ENCODE measurements around the gene WWTR1. TPM values are rescaled to one million over a fixed set of nuclear protein-coding genes. Genes with fewer than 3 reads are reported as not detected.

The WWTR1 gene
- total and polyA plus RNA-seq, 2 experiments from 2014 or later = 54.8 to 69.1 TPM

DNA sequence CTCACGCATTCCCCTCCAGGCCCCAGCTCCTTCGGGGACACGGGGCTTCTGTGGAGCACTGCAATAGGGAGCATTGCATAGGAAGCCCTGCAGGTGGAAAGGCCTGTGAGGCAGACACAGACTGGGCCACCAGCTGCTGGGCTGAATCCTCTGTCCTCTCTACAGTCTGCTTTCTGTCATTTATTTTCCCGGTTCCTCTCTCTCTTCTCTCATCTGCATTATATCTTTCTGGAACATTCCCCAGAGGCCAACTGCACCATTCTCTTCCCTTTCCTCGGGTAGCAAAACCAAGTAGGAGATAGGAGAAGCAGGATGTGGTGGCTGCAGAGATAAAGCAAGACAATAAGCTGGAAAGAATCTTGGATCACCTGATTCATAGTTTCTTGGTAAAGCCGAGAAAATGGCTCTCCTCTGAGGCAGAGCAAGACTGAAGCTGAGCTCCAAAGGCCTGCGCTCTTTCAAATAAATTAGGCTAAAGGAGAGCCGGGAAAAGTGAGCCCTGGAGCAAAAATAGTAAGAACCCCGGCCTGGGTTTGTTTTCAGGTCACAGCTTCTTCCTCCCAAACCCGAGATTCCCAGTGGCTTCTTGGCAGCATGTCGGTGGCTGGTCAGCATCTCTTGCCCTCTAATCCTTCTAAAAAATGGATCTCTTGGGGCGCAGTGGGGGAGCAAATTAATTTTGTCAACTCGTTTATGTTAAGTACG is 178.1 kb downstream of the WWTR1 start:
- Histone ChIP-seq H3K4me3 (no peak overlapping the region), H3K36me3 (no peaks in the 10 kb centered on the region), H3K9me3 (ENCODE audit: low read depth) (no peaks in the 10 kb centered on the region), H3K27me3 (no peaks in the 10 kb centered on the region), H3K27ac (no peak overlapping the region), H3K4me1 (ENCODE audit: low read depth) (no peaks in the 10 kb centered on the region)
- peak in 1 of 2 donors; percentile 72 for DNase-seq (ENCODE audit: low read depth in 1 of 2, low spot score in 1 of 2)
- TF ChIP-seq, protein P1, sequence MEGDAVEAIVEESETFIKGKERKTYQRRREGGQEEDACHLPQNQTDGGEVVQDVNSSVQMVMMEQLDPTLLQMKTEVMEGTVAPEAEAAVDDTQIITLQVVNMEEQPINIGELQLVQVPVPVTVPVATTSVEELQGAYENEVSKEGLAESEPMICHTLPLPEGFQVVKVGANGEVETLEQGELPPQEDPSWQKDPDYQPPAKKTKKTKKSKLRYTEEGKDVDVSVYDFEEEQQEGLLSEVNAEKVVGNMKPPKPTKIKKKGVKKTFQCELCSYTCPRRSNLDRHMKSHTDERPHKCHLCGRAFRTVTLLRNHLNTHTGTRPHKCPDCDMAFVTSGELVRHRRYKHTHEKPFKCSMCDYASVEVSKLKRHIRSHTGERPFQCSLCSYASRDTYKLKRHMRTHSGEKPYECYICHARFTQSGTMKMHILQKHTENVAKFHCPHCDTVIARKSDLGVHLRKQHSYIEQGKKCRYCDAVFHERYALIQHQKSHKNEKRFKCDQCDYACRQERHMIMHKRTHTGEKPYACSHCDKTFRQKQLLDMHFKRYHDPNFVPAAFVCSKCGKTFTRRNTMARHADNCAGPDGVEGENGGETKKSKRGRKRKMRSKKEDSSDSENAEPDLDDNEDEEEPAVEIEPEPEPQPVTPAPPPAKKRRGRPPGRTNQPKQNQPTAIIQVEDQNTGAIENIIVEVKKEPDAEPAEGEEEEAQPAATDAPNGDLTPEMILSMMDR (IDR thresholded peaks at IDR 0.05; ENCODE audit: low read depth, low read length) = no peak

DNA sequence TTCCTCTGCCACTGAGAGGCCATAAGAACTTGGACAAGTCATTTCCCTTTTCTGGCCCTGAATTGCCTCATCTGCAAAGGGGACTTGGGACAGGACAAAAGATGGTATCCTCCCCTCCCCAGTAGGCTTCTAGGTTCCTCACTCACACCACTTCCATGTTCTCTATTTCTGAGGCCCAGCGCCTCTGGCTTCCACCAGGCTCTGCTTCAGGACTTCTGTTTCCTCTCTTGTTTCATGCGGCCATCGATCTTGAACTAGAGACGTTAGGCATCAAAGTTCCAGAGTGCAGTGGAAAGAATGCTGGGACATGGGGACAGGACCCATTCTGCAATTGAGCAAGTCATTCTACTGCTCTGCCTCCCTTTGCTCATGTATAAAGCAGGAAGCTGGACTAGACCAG is 181.6 kb downstream of the WWTR1 start:
- Histone ChIP-seq H3K27ac (no peak overlapping the region), H3K4me1 (ENCODE audit: low read depth) (peaks cover 5% of the 10 kb centered on the region), H3K36me3 (no peaks in the 10 kb centered on the region), H3K4me3 (no peak overlapping the region), H3K27me3 (no peaks in the 10 kb centered on the region), H3K9me3 (ENCODE audit: low read depth) (no peaks in the 10 kb centered on the region)
- TF ChIP-seq, protein P1 (IDR thresholded peaks at IDR 0.05; ENCODE audit: low read depth, low read length) = no peak
- no peak for DNase-seq (ENCODE audit: low read depth in 1 of 2, low spot score in 1 of 2)

DNA sequence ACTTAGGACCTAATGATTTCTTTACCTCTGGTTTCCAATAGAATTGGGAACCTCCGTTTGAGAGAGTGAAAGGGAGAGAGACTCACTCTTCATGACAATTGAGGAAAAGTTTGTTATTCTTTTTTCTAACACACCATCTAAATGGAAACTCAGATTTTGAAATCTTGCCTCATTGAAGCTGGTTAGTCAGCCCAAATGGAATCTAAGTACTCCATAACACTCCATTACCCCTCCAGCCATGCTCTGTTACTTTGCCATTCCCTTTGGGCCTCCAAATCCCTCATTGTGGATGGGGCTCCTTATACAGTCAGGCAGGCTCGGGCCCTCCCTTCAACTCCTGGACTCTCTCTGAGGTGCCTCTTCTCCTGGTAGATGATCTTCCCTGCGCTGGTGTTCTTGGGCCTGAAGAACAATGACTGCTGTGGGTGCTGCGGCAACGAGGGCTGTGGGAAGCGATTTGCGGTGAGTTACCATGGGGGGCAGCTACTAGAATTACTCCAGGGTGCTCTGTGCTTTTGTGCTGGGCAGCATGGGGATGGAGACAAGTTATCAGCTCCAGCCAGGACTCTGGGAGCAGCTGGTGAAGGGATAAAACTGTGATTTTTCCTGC is 182.3 kb downstream of the WWTR1 start:
- TF ChIP-seq, protein P1 (IDR thresholded peaks at IDR 0.05; ENCODE audit: low read depth, low read length) = no peak
- Histone ChIP-seq H3K27ac (no peak overlapping the region), H3K4me3 (no peak overlapping the region)

DNA sequence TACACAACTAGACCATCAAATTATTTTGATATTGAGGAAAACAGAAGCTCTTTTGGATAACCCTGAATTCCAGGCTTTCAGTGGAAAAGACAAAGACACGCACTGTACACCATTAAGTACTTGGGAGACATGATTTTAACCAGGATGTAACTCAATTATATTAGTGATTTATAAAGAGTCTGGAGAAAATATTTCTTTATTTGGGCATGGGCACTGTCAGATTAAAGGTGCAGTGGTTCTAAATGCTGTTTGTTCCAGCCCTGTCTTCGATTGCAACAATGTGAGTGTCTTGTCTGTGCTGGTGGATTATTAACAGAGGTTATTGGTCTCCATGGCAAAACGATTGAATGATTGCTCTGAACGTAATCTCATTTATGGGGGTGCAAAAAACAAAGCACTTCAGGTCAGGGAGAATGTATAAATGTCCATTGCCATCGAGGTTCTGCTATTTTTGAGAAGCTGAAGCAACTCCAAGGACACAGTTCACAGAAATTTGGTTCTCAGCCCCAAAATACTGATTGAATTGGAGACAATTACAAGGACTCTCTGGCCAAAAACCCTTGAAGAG is 183.5 kb downstream of the WWTR1 start, which contains the start of gene TM4SF4:
Gene TM4SF4 (plus strand): TSS at position 448 of the 568 bp plus-strand sequence. CDS start 181 bp downstream, outside the sequence.
- Histone ChIP-seq H3K9me3 (ENCODE audit: low read depth) (no peaks in the 10 kb centered on the region), H3K27ac (no peak within 1 kb of the TSS), H3K4me3 (no peak within 1 kb of the TSS), H3K4me1 (ENCODE audit: low read depth) (peaks cover 5% of the 10 kb centered on the region), H3K36me3 (no peaks in the 10 kb centered on the region), H3K27me3 (no peaks in the 10 kb centered on the region)
- TF ChIP-seq, protein P1 (IDR thresholded peaks at IDR 0.05; ENCODE audit: low read depth, low read length) = no peak
- DNase-seq (ENCODE audit: low read depth in 1 of 2, low spot score in 1 of 2) = no peak

More for the DNA sequence above, 182.3 kb downstream of the WWTR1 start:
- no peaks in the 10 kb centered on the region for H3K36me3 ChIP-seq
- H3K4me1 ChIP-seq (ENCODE audit: low read depth) = peaks cover 5% of the 10 kb centered on the region
- no peak for DNase-seq (ENCODE audit: low read depth in 1 of 2, low spot score in 1 of 2)
- no peaks in the 10 kb centered on the region for H3K27me3 ChIP-seq
- H3K9me3 ChIP-seq (ENCODE audit: low read depth) = no peaks in the 10 kb centered on the region

DNA sequence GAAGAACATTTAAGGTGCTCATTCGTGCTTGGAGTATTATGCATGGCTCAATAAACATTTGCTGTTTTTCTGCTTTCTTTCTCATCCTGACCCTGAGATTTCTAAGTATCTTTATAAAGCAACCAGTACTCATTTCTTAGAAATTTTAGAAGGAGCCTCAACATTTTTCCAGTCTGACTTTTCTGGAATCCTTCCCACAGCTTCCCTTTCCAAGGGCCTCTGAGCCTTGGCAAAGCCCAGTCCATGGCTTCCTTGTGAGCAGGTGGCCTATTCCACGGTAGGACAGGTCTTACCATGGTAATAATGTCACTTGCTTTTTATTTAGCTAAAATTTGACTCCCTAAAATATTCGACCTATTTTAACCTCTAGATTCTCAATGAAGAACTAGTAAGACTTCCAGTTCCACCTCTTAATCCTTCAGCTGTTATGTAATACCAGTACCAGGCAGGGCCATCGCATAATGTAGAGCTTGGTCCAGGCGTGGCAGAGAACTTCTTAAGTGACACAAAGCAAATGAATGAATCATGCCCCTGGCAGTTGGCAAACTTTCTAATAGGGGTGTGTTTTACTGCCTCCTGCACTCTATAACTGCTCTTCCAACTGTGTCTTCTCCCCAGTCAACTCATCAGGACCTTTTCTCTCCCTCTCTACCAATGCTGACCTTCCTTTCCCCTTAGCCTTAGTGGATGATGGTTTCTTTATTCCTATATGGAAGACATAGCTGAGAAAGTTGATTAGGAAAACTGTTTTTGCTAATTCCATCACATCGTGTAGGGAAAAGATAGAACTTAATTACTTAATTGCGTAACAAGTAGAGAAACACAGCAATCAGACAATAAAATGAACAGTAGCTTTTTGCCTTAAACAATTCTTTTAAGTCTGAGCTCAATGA is 184.2 kb downstream of the WWTR1 start:
- Histone ChIP-seq H3K9me3 (ENCODE audit: low read depth) (no peaks in the 10 kb centered on the region), H3K36me3 (no peaks in the 10 kb centered on the region), H3K27me3 (no peaks in the 10 kb centered on the region), H3K4me1 (ENCODE audit: low read depth) (peaks cover 5% of the 10 kb centered on the region), H3K27ac (no peak overlapping the region), H3K4me3 (no peak overlapping the region)
- DNase-seq (ENCODE audit: low read depth in 1 of 2, low spot score in 1 of 2) = peak in 1 of 2 donors; percentile 60
- TF ChIP-seq, protein P1 (IDR thresholded peaks at IDR 0.05; ENCODE audit: low read depth, low read length) = no peak

All from cardiac muscle cell (in vitro differentiated cells and primary cell).